Pancreas (tissue), 10 donors: Measurements from ENCODE around the gene ABTB2. TPM values are rescaled to one million over a fixed set of nuclear protein-coding genes. Genes with fewer than 3 reads are reported as not detected.

ENCODE experiments used
- ATAC-seq, 4 donors: fragments of 200-7000 bp; cut with Tn5 transposase; one replicate each; pipeline versions ENCODE4 v1.8.0 to v1.9.1; 2020; ENCODE audit warnings: mild to moderate bottlenecking in 4 of 4, moderate library complexity in 4 of 4
- DNase-seq, 6 donors: peaks; one replicate each; pipeline ENCODE4 v3.0.0-alpha.2; 2020
- FAIRE-seq: peaks from 2 replicates; lab custom pipeline; 2012; peaks lifted over from hg19 to GRCh38; lab: Jason Lieb, UNC
- H3K27ac ChIP-seq, 4 donors: fragments of 200-600 bp; sonication (generic); 1 replicate in 3 of 4; 2 replicates in 1 of 4; pipeline versions ENCODE4 v1.5.0 to v1.8.0; 2020
- H3K27me3 ChIP-seq, 4 donors: fragments of 200-600 bp; one replicate each; pipeline ENCODE4 v1.8.0; 2021
- H3K36me3 ChIP-seq, 3 donors: fragments of 200-600 bp; sonication (generic) in 1 of 3; one replicate each; pipeline versions ENCODE4 v1.5.0 to v1.8.0; 2020 to 2021
- H3K4me1 ChIP-seq, 3 donors: fragments of 200-600 bp; one replicate each; pipeline ENCODE4 v1.8.0; 2021
- H3K4me3 ChIP-seq, 4 donors: fragments of 200-600 bp; sonication (generic) in 2 of 4; one replicate each; pipeline versions ENCODE4 v1.5.0 to v1.8.0; 2020 to 2021
- H3K9me3 ChIP-seq, 4 donors: fragments of 200-600 bp; one replicate each; pipeline ENCODE4 v1.8.0; 2021
- WGBS, 2 donors: extraction: QIAGEN DNeasy Blood & Tissue Kit; methylation state at CpG; one replicate each; pipeline ENCODE4 v1.1.7; 2013; 5-methylcytosine and 5-hydroxymethylcytosine counted together
- intact Hi-C, 3 donors: fragments of 100-400 bp; cut with DNase I; formaldehyde crosslinking; loops; one replicate each; pipeline versions ENCODE4 v1.11.1 to v1.14.2; 2022
- polyA plus RNA-seq, 2 donors: library from polyadenylated mRNA; stranded (reverse); fragments of 200-250 nt; gene quantifications; one replicate each; pipeline ENCODE4 v1.2.3, GENCODE V29; 2013
- total RNA-seq, 6 donors: library from RNA; stranded (reverse); fragmentation: NEBNext Ultra II Directional in 4 of 6; extraction: Animal tissue kit (Norgen Biotek cat#: 25700) in 4 of 6; gene quantifications; one replicate each; pipeline versions ENCODE4 v1.2.1 to v1.2.4, GENCODE V29; 2021 to 2023
- TF ChIP-seq, protein P1 (sequence below), 4 donors: fragments of 200-600 bp; sonication (generic) in 3 of 4; IDR thresholded peaks; one replicate each; pipeline versions ENCODE4 v1.5.0 to v1.8.0; 2021; ENCODE audit warnings: antibody characterized with exemption in 4 of 4
- donor health status: healthy with polysubstance abuse.
- donor health status: DM: no; HTN: no; CAD: no; lungs with moderate emphysema.
- donor health status: DM: no; HTN: no; CAD: no.
- donor health status: control.
- donor health status: control.
- donor health status: Bipolar disorder and iron deficiency.
- donor health status: DM: yes; HTN: yes; CAD: no.
- donor health status: DM: no; HTN: no; CAD: no.
- donor health status: DM: no; HTN: no; CAD: no.
- donor health status: DM: yes; HTN: yes; CAD: no.

ABTB2 gene
- total and polyA plus RNA-seq, 8 donors, result 0.63 to 4.4 (median 1.9) TPM

- DNase-seq (no peak), ATAC-seq (no peak), FAIRE-seq (no peak)
- H3K9me3 ChIP-seq, result no peaks in the 10 kb centered on the region
- no peak overlapping the region for H3K27ac ChIP-seq
- 84 to 90% methylated on average over 2 of the region's 2 CpGs for WGBS, 2 donors
- TF ChIP-seq, protein P1, sequence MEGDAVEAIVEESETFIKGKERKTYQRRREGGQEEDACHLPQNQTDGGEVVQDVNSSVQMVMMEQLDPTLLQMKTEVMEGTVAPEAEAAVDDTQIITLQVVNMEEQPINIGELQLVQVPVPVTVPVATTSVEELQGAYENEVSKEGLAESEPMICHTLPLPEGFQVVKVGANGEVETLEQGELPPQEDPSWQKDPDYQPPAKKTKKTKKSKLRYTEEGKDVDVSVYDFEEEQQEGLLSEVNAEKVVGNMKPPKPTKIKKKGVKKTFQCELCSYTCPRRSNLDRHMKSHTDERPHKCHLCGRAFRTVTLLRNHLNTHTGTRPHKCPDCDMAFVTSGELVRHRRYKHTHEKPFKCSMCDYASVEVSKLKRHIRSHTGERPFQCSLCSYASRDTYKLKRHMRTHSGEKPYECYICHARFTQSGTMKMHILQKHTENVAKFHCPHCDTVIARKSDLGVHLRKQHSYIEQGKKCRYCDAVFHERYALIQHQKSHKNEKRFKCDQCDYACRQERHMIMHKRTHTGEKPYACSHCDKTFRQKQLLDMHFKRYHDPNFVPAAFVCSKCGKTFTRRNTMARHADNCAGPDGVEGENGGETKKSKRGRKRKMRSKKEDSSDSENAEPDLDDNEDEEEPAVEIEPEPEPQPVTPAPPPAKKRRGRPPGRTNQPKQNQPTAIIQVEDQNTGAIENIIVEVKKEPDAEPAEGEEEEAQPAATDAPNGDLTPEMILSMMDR (IDR thresholded peaks at IDR 0.05), result no peak
- intact Hi-C loops, result no loop called here
- no peak overlapping the region for H3K4me3 ChIP-seq
- peaks cover 0 to 91% (median 60%) of the 10 kb centered on the region in 3 donors for H3K36me3 ChIP-seq
- H3K27me3 ChIP-seq, result no peaks in the 10 kb centered on the region
- no peaks in the 10 kb centered on the region for H3K4me1 ChIP-seq
Measured at GRCh38 chr11:34143048-34143447, 214.8 kb downstream of the ABTB2 start.

DNA sequence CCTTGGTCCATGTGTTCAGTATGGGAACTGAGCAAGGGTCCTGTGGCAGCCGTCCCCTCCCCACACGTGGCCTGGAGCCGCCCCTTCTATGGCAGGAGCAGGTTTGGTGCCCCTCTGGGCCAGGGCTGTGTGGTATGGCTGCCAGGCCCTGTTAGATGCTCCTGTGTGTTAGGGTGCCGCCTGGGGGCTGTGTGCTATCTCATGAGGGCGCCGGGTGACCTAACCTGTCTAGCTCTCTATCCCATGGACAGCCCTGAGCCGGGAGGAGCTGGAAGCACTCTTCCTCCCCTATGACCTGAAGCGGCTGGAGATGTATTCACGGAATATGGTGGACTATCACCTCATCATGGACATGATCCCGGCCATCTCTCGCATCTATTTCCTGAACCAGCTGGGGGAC lies 217.7 kb downstream of the ABTB2 start:
- Histone ChIP-seq H3K36me3 (peaks cover 0 to 86% (median 67%) of the 10 kb centered on the region in 3 donors), H3K27me3 (no peaks in the 10 kb centered on the region), H3K9me3 (no peaks in the 10 kb centered on the region), H3K27ac (no peak overlapping the region), H3K4me3 (no peak overlapping the region), H3K4me1 (no peaks in the 10 kb centered on the region)
- TF ChIP-seq, protein P1 (IDR thresholded peaks at IDR 0.05), result no peak
- FAIRE-seq, result no peak
- ATAC-seq, result no peak
- 90 to 95% methylated on average over 11 of the region's 11 CpGs for whole genome bisulfite sequencing, 2 donors
- intact Hi-C loops, result no loop called here
- DNase-seq, result no peak

GRCh38 chr11:34139346-34139745 lies 218.5 kb downstream of the ABTB2 start:
- Histone ChIP-seq H3K36me3 (peaks cover 0 to 86% (median 62%) of the 10 kb centered on the region in 3 donors), H3K9me3 (no peaks in the 10 kb centered on the region), H3K27me3 (no peaks in the 10 kb centered on the region), H3K27ac (no peak overlapping the region), H3K4me3 (no peak overlapping the region), H3K4me1 (no peaks in the 10 kb centered on the region)
- intact Hi-C loops, result no loop called here
- FAIRE-seq (no peak), DNase-seq (no peak), ATAC-seq (no peak)
- TF ChIP-seq, protein P1 (IDR thresholded peaks at IDR 0.05), result no peak
- 91 to 97% methylated on average over 7 of the region's 7 CpGs for WGBS, 2 donors

DNA sequence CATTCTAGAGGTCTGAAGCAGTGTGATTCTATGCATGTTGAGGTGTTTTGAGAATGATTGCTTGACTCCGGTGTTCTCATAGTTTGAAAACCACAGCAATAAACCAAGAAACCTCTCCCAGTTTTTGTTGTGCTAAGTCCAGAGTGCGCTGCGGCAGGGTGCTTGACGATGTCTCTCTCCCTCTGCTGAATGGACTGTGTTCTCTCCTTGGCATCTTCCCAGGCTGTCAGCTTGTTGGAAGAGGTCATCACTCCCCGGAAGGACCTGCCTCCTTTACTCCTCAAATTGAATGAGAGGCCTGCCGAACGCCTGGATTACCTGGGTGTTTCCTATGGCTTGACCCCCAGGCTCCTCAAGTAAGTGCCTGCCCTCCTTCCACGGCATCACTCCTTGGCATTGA lies 221.4 kb downstream of the ABTB2 start:
- DNase-seq, result no peak
- Histone ChIP-seq H3K27ac (no peak overlapping the region), H3K9me3 (no peaks in the 10 kb centered on the region), H3K27me3 (no peaks in the 10 kb centered on the region), H3K4me3 (no peak overlapping the region), H3K36me3 (peaks cover 0 to 80% (median 53%) of the 10 kb centered on the region in 3 donors), H3K4me1 (no peaks in the 10 kb centered on the region)
- ATAC-seq, result no peak
- FAIRE-seq, result no peak
- intact Hi-C loops, result no loop called here
- WGBS, 2 donors, result 91 to 92% methylated on average over 8 of the region's 8 CpGs
- TF ChIP-seq, protein P1 (IDR thresholded peaks at IDR 0.05), result no peak

- intact Hi-C loops, result no loop called here
- no peak for DNase-seq
- no peak for ATAC-seq
- 94 to 96% methylated on average over 3 of the region's 3 CpGs for WGBS, 2 donors
- peaks cover 0 to 76% (median 55%) of the 10 kb centered on the region in 3 donors for H3K36me3 ChIP-seq
- TF ChIP-seq, protein P1 (IDR thresholded peaks at IDR 0.05), result no peak
- no peak overlapping the region for H3K4me3 ChIP-seq
- no peaks in the 10 kb centered on the region for H3K4me1 ChIP-seq
- no peak for FAIRE-seq
- no peak overlapping the region for H3K27ac ChIP-seq
- H3K9me3 ChIP-seq, result no peaks in the 10 kb centered on the region
- no peaks in the 10 kb centered on the region for H3K27me3 ChIP-seq
Measured at GRCh38 chr11:34135439-34135838, 222.4 kb downstream of the ABTB2 start.
